HCT116 (cell line): ENCODE measurements around the gene POP5. TPM values are rescaled to one million over a fixed set of nuclear protein-coding genes. Genes with fewer than 3 reads are reported as not detected.

Experiments
- ATAC-seq: fragments of 200-7000 bp; cut with Tn5 transposase; 2 replicates; pipeline ENCODE4 v1.9.1; 2020; ENCODE audit warnings: mild to moderate bottlenecking, moderate library complexity
- BruUV-seq: library from RNA; stranded (reverse); fragments of 400-500 nt; replicated peaks from 2 replicates; lab custom pipeline; 2021; lab: Mats Ljungman, UMichigan
- CTCF ChIA-PET: fragments of 300-600 bp; sonication (Branson Sonifier 250); formaldehyde crosslinking; loops from one replicate; lab custom pipeline; 2021; ENCODE audit warnings: antibody characterized with exemption; lab: Charles Lee
- POLR2A ChIA-PET: fragments of 300-600, 350-600 bp; sonication (Branson Sonifier 250); formaldehyde crosslinking; loops from one replicate; lab custom pipeline; 2021; ENCODE audit warnings: antibody characterized with exemption; lab: Charles Lee
- RAD21 ChIA-PET, 2 experiments: fragments of 300-600 bp; sonication (Branson Sonifier 250); formaldehyde crosslinking; loops; one replicate each; lab custom pipeline; 2023; ENCODE audit warnings: low total read pairs in 2 of 2; ENCODE audit not compliant: uncharacterized antibody in 2 of 2, unreplicated experiment in 2 of 2, low non-redundant PET in 1 of 2; lab: Charles Lee
- DNase-seq: peaks from one replicate; pipeline ENCODE4 v3.0.0-alpha.2; 2010; ENCODE audit warnings: low read depth, low spot score
- H2AFZ ChIP-seq: fragments of 200-600 bp; shearing (Covaris generic), sonication (generic); 2 replicates; pipeline ENCODE4 v1.6.1; 2017; ENCODE audit warnings: low read depth, mixed run types, mixed read lengths, antibody characterized with exemption, low read length; ENCODE audit not compliant: poor library complexity, severe bottlenecking
- H3K27ac ChIP-seq: 2 replicates; pipeline ENCODE4 v1.5.1; 2012; ENCODE audit warnings: low read depth, low read length
- H3K27me3 ChIP-seq: fragments of 200-600 bp; sonication (generic); 2 replicates; pipeline ENCODE4 v1.6.1; 2016; ENCODE audit warnings: mixed run types, low read length, mixed read lengths; ENCODE audit not compliant: insufficient read depth
- H3K36me3 ChIP-seq, 2 experiments: fragments of 200-500 bp in 1 of 2; fragments of 200-600 bp in 1 of 2; sonication (Bioruptor generic) in 1 of 2; sonication (generic) in 1 of 2; 2 replicates each; pipeline versions ENCODE4 v1.5.1 to v1.6.1; 2014 to 2016; ENCODE audit warnings: low read length in 2 of 2, inconsistent platforms in 1 of 2, mixed read lengths in 1 of 2, mixed run types in 1 of 2; ENCODE audit not compliant: insufficient read depth in 2 of 2, control insufficient read depth in 1 of 2
- H3K4me1 ChIP-seq, 2 experiments: fragments of 200-600 bp in 1 of 2; sonication (generic) in 1 of 2; 2 replicates each; pipeline versions ENCODE4 v1.5.1 to v1.6.1; 2012 to 2017; ENCODE audit warnings: low read length in 2 of 2, inconsistent platforms in 1 of 2, mild to moderate bottlenecking in 1 of 2, mixed read lengths in 1 of 2, mixed run types in 1 of 2, moderate library complexity in 1 of 2; ENCODE audit not compliant: insufficient read depth in 2 of 2, control insufficient read depth in 1 of 2
- H3K4me2 ChIP-seq: fragments of 200-600 bp; sonication (generic); 2 replicates; pipeline ENCODE4 v1.6.1; 2017; ENCODE audit warnings: mixed run types, low read length, mixed read lengths
- H3K4me3 ChIP-seq, 2 experiments: fragments of 200-600 bp in 1 of 2; sonication (generic) in 1 of 2; replicated peaks in 1 of 2; 2 replicates each; pipeline ENCODE4 v1.5.1; 2011 to 2016; ENCODE audit warnings: low read length in 2 of 2, control low read depth in 1 of 2, low read depth in 1 of 2, mild to moderate bottlenecking in 1 of 2, mixed read lengths in 1 of 2, mixed run types in 1 of 2
- H3K79me2 ChIP-seq: fragments of 200-600 bp; sonication (generic); 2 replicates; pipeline ENCODE4 v1.6.1; 2017; ENCODE audit warnings: mild to moderate bottlenecking, mixed run types, low read length, moderate library complexity, mixed read lengths; ENCODE audit not compliant: insufficient read depth
- H3K9ac ChIP-seq: fragments of 200-600 bp; sonication (generic); 2 replicates; pipeline ENCODE4 v1.6.1; 2016; ENCODE audit warnings: low read length, mixed read lengths
- H3K9me2 ChIP-seq: fragments of 200-600 bp; sonication (generic), shearing (Covaris generic); 2 replicates; pipeline ENCODE4 v1.6.1; 2017; ENCODE audit warnings: mixed run types, mild to moderate bottlenecking, moderate library complexity; ENCODE audit not compliant: insufficient read depth
- H3K9me3 ChIP-seq, 2 experiments: fragments of 200-500 bp in 1 of 2; fragments of 200-600 bp in 1 of 2; sonication (Bioruptor generic) in 1 of 2; sonication (generic) in 1 of 2; 2 replicates each; pipeline ENCODE4 v1.6.1; 2014 to 2017; ENCODE audit warnings: low read length in 2 of 2, mixed read lengths in 2 of 2, inconsistent platforms in 1 of 2, low read depth in 1 of 2, mild to moderate bottlenecking in 1 of 2, mixed run types in 1 of 2, moderate library complexity in 1 of 2; ENCODE audit not compliant: control insufficient read depth in 1 of 2, insufficient read depth in 1 of 2
- H4K20me1 ChIP-seq: fragments of 200-600 bp; sonication (generic), shearing (Covaris generic); 2 replicates; pipeline ENCODE4 v1.6.1; 2017; ENCODE audit warnings: mixed run types, mild to moderate bottlenecking, moderate library complexity; ENCODE audit not compliant: insufficient read depth
- CTCF ChIP-seq, 3 experiments: fragments of 200-600 bp in 1 of 3; sonication (generic) in 1 of 3; IDR thresholded peaks in 2 of 3; conservative IDR thresholded peaks in 1 of 3; 2 replicates each; pipeline ENCODE4 v1.5.1; 2012 to 2017; ENCODE audit warnings: low read depth in 2 of 3, low read length in 2 of 3, antibody characterized with exemption in 1 of 3, borderline replicate concordance in 1 of 3, control low read depth in 1 of 3, mild to moderate bottlenecking in 1 of 3, mixed read lengths in 1 of 3, mixed run types in 1 of 3, moderate library complexity in 1 of 3; ENCODE audit not compliant: insufficient read depth in 1 of 3
- EZH2phosphoT487 ChIP-seq: fragments of 200-600 bp; IDR thresholded peaks from 2 replicates; pipeline ENCODE4 v1.6.1; 2018; ENCODE audit warnings: antibody characterized with exemption, borderline replicate concordance
- JUND ChIP-seq: IDR thresholded peaks from 2 replicates; pipeline ENCODE4 v1.6.1; 2012
- POLR2A ChIP-seq: IDR thresholded peaks from 2 replicates; pipeline ENCODE4 v1.7.0; 2011; ENCODE audit warnings: borderline replicate concordance; ENCODE audit not compliant: insufficient read depth, insufficient read length; ENCODE audit errors: extremely low read depth
- SIN3A ChIP-seq: IDR thresholded peaks from 2 replicates; pipeline ENCODE4 v1.6.1; 2012; ENCODE audit warnings: low read depth
- SP1 ChIP-seq: IDR thresholded peaks from 2 replicates; pipeline ENCODE4 v1.6.1; 2012; ENCODE audit warnings: low read depth
- ZNF274 ChIP-seq: fragments of 200-500 bp; sonication (Bioruptor generic); IDR thresholded peaks from 2 replicates; pipeline ENCODE4 v1.6.1; 2014; ENCODE audit warnings: mild to moderate bottlenecking, low read depth, low read length, inconsistent platforms
- intact Hi-C: fragments of 100-400 bp; cut with micrococcal nuclease; formaldehyde crosslinking; loops from 2 replicates; pipeline ENCODE4 v1.10.0; 2022
- total RNA-seq: library from RNA; stranded (reverse); gene quantifications from one replicate; pipeline ENCODE4 v1.2.1, GENCODE V29; 2021; ENCODE audit not compliant: unreplicated experiment
- TF ChIP-seq, protein P1 (sequence below): IDR thresholded peaks from 2 replicates; pipeline ENCODE4 v1.6.1; 2012

Gene POP5
- total RNA-seq, 1 experiment from 2014 or later: 66.9 TPM

- TF ChIP-seq POLR2A: no peak
- TF ChIP-seq EZH2phosphoT487: no peak
- no peak for TF ChIP-seq ZNF274
- TF ChIP-seq, protein P1, sequence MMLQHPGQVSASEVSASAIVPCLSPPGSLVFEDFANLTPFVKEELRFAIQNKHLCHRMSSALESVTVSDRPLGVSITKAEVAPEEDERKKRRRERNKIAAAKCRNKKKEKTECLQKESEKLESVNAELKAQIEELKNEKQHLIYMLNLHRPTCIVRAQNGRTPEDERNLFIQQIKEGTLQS: no peak
- TF ChIP-seq SIN3A: no peak
- TF ChIP-seq CTCF (IDR thresholded peaks at IDR 0.05 in 2 of 3, conservative IDR thresholded peaks at IDR 0.05 in 1 of 3; ENCODE audit: borderline replicate concordance in 1 of 3, insufficient read depth in 1 of 3, low read depth in 2 of 3, low read length in 2 of 3): no peak
- no peak for TF ChIP-seq SP1
- TF ChIP-seq JUND: no peak
- Histone ChIP-seq H3K4me2 (no peak overlapping the region), H3K36me3 (peaks cover 27 to 32% of the 10 kb centered on the region in 2 experiments), H3K9me3 (no peaks in the 10 kb centered on the region), H3K4me3 (no peak overlapping the region), H3K9ac (no peak overlapping the region), H3K4me1 (no peaks in the 10 kb centered on the region), H3K79me2 (peaks cover 97% of the 10 kb centered on the region), H3K27ac (no peak overlapping the region), H3K9me2 (no peaks in the 10 kb centered on the region), H3K27me3 (no peaks in the 10 kb centered on the region), H2AFZ (no peak overlapping the region), H4K20me1 (peaks cover 3% of the 10 kb centered on the region; the same call in 1 of the 2 replicates)
- intact Hi-C loops: no loop called here
- BruUV-seq: no TSS peak
- no peak for DNase-seq
- no peak for ATAC-seq
- CTCF ChIA-PET: no interaction called here
- RAD21 ChIA-PET: no interaction called here
- POLR2A ChIA-PET: no interaction called here
Measured at GRCh38 chr12:120544691-120545090, 36.5 kb downstream of the POP5 start.

DNA sequence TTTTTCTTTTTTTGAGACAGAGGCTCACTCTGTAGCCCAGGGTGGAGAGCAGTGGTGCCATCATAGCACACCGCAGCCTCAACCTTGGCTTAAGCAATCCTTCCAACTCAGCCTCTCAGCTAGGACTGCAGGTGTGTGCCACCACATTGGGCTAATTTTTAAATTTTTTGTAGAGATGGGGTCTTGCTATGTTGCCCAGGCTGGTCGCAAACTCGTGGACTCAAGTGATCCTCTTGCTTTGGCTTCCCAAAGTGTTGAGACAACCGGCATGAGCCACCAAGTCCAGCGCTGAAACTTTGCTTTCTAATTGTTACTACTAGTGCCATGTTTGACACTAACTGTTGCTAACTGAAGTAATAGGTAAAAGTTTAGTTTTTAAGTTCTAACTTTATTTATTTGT, 39.0 kb downstream of the POP5 start:
- DNase-seq (no peak), ATAC-seq (no peak)
- CTCF ChIA-PET: no interaction called here
- Histone ChIP-seq H3K9me2 (no peaks in the 10 kb centered on the region), H3K4me1 (peaks cover 19 to 22% of the 10 kb centered on the region in 2 experiments), H3K4me2 (no peak overlapping the region), H3K27me3 (no peaks in the 10 kb centered on the region), H4K20me1 (peaks cover 8% of the 10 kb centered on the region; the same call in 1 of the 2 replicates), H3K36me3 (peaks cover 12 to 16% of the 10 kb centered on the region in 2 experiments), H3K79me2 (peaks cover 98% of the 10 kb centered on the region), H3K9me3 (no peaks in the 10 kb centered on the region), H3K9ac (no peak overlapping the region), H3K4me3 (no peak overlapping the region), H3K27ac (no peak overlapping the region), H2AFZ (no peak overlapping the region)
- POLR2A ChIA-PET: no interaction called here
- no TSS peak for BruUV-seq
- RAD21 ChIA-PET: no interaction called here
- no peak for TF ChIP-seq EZH2phosphoT487
- intact Hi-C loops: no loop called here
